T-cell (primary cell): ENCODE measurements around the gene SLC8A1. TPM values are rescaled to one million over a fixed set of nuclear protein-coding genes. Genes with fewer than 3 reads are reported as not detected.

Source experiments
- ATAC-seq, 4 experiments: fragments of 200-7000 bp in 3 of 4; fragments of 150-1000 bp in 1 of 4; cut with Tn5 transposase; replicated peaks in 1 of 4; 1 replicate in 3 of 4; 2 replicates in 1 of 4; pipeline ENCODE4 v1.10.0; 2021; ENCODE audit warnings: moderate library complexity in 3 of 4, mild to moderate bottlenecking in 2 of 4, moderate number of reproducible peaks in 1 of 4
- CTCF ChIA-PET, 2 donors: fragments of 300-600 bp; sonication (Branson Sonifier 250); formaldehyde crosslinking; loops; one replicate each; lab custom pipeline; 2022; ENCODE audit warnings: antibody characterized with exemption in 2 of 2; lab: Charles Lee
- POLR2A ChIA-PET, 2 donors: fragments of 300-600 bp; sonication (Branson Sonifier 250); formaldehyde crosslinking; loops; one replicate each; lab custom pipeline; 2022; ENCODE audit warnings: antibody characterized with exemption in 2 of 2; lab: Charles Lee
- DNase-seq, 35 experiments: peaks; one replicate each; pipeline versions ENCODE4 v3.0.0 to v3.0.0-alpha.2; 2013 to 2023
- H3K27ac ChIP-seq: one replicate; pipeline ENCODE4 v1.5.1; 2013; ENCODE audit warnings: low read length
- H3K27me3 ChIP-seq, 2 experiments: replicated peaks in 1 of 2; 1 replicate in 1 of 2; 2 replicates in 1 of 2; pipeline versions ENCODE4 v1.6.1 to v1.7.0; 2013; ENCODE audit warnings: low read length in 1 of 2, mixed read lengths in 1 of 2; ENCODE audit not compliant: control insufficient read depth in 2 of 2, insufficient read depth in 2 of 2; ENCODE audit errors: extremely low read depth in 1 of 2
- H3K36me3 ChIP-seq, 2 donors: 1 replicate in 1 of 2; 2 replicates in 1 of 2; pipeline versions ENCODE4 v1.6.1 to v1.7.0; 2013; ENCODE audit warnings: low read length in 1 of 2; ENCODE audit not compliant: control insufficient read depth in 2 of 2, insufficient read depth in 1 of 2; ENCODE audit errors: extremely low read depth in 1 of 2
- H3K4me1 ChIP-seq, 2 experiments: 1 replicate in 1 of 2; 2 replicates in 1 of 2; pipeline versions ENCODE4 v1.6.1 to v1.7.0; 2013; ENCODE audit warnings: low read length in 2 of 2, mixed read lengths in 1 of 2; ENCODE audit not compliant: insufficient read depth in 2 of 2, control insufficient read depth in 1 of 2; ENCODE audit errors: extremely low read depth in 1 of 2
- H3K4me3 ChIP-seq, 2 donors: 1 replicate in 1 of 2; 2 replicates in 1 of 2; pipeline versions ENCODE4 v1.5.1 to v1.7.0; 2013; ENCODE audit warnings: mild to moderate bottlenecking in 2 of 2, low read length in 1 of 2, moderate library complexity in 1 of 2; ENCODE audit not compliant: control insufficient read depth in 1 of 2; ENCODE audit errors: extremely low read depth in 1 of 2
- H3K9me3 ChIP-seq: 2 replicates; pipeline ENCODE4 v1.7.0; 2013
- H3K27ac Mint-ChIP-seq, 2 donors: one replicate each; pipeline ENCODE4 v1.8.0; 2020 to 2021; ENCODE audit warnings: mild to moderate bottlenecking in 2 of 2, mixed read lengths in 2 of 2
- H3K27me3 Mint-ChIP-seq, 2 donors: one replicate each; pipeline ENCODE4 v1.8.0; 2021 to 2022; ENCODE audit warnings: mixed read lengths in 2 of 2
- H3K36me3 Mint-ChIP-seq: one replicate; pipeline ENCODE4 v1.8.0; 2021; ENCODE audit warnings: mixed read lengths
- H3K4me1 Mint-ChIP-seq, 3 donors: one replicate each; pipeline ENCODE4 v1.8.0; 2020 to 2022; ENCODE audit warnings: mixed read lengths in 3 of 3, mild to moderate bottlenecking in 1 of 3
- H3K4me3 Mint-ChIP-seq, 3 donors: one replicate each; pipeline ENCODE4 v1.8.0; 2020 to 2022; ENCODE audit warnings: mild to moderate bottlenecking in 3 of 3, mixed read lengths in 3 of 3, moderate library complexity in 3 of 3
- H3K9me3 Mint-ChIP-seq, 3 donors: one replicate each; pipeline ENCODE4 v1.8.0; 2020 to 2022; ENCODE audit warnings: mixed read lengths in 3 of 3
- WGBS: methylation state at CpG from one replicate; pipeline ENCODE4 v1.1.5; 2013; ENCODE audit warnings: missing lambda C conversion rate; ENCODE audit not compliant: insufficient coverage; 5-methylcytosine and 5-hydroxymethylcytosine counted together
- total RNA-seq, 35 experiments: library from RNA in 6 of 35; stranded (reverse) in 6 of 35; fragments of 120-200 nt in 1 of 35; gene quantifications; one replicate each; pipeline versions ENCODE4 v1.2.1 to v1.2.4 and lab custom pipeline; 2013 to 2026

SLC8A1 gene
- total RNA-seq, 5 donors from 2014 or later (not counting 1 experiment from before 2014, with no cell fraction given), result 0.09 to 0.35 (median 0.13) TPM

DNA sequence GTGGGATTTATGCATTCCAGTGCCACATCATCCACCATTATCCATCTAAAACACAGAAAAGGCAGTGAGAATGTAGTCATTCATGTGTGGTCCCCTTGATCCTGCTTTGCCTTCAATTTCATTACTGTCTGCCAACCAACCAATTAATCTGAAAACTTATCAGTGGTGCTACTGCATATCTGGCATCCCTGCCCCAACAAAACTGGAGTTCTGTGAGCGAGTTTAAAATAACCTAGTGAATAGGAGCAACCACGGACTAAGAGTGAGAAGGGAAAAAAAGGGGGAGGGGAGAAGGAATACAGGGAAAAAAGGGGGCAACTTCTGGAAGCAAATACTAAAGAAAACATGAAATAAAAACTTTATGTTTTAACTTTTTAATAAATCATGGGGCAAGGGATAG is 42.2 kb downstream of the SLC8A1 start:
- H3K9me3 Mint-ChIP-seq, result no peaks in the 10 kb centered on the region
- H3K36me3 Mint-ChIP-seq, result no peaks in the 10 kb centered on the region
- no CpG with 5 or more reads among the region's 2 CpGs for WGBS
- H3K27me3 Mint-ChIP-seq, result no peaks in the 10 kb centered on the region
- H3K4me3 Mint-ChIP-seq, result no peak overlapping the region
- Histone ChIP-seq H3K27me3 (no peaks in the 10 kb centered on the region), H3K4me1 (no peaks in the 10 kb centered on the region), H3K9me3 (no peaks in the 10 kb centered on the region), H3K4me3 (no peak overlapping the region), H3K27ac (no peak overlapping the region), H3K36me3 (no peaks in the 10 kb centered on the region)
- ATAC-seq (no peak), DNase-seq (no peak)
- H3K27ac Mint-ChIP-seq, result no peak overlapping the region
- H3K4me1 Mint-ChIP-seq, result no peaks in the 10 kb centered on the region
- POLR2A ChIA-PET, result no interaction called here
- CTCF ChIA-PET, result no interaction called here

DNA sequence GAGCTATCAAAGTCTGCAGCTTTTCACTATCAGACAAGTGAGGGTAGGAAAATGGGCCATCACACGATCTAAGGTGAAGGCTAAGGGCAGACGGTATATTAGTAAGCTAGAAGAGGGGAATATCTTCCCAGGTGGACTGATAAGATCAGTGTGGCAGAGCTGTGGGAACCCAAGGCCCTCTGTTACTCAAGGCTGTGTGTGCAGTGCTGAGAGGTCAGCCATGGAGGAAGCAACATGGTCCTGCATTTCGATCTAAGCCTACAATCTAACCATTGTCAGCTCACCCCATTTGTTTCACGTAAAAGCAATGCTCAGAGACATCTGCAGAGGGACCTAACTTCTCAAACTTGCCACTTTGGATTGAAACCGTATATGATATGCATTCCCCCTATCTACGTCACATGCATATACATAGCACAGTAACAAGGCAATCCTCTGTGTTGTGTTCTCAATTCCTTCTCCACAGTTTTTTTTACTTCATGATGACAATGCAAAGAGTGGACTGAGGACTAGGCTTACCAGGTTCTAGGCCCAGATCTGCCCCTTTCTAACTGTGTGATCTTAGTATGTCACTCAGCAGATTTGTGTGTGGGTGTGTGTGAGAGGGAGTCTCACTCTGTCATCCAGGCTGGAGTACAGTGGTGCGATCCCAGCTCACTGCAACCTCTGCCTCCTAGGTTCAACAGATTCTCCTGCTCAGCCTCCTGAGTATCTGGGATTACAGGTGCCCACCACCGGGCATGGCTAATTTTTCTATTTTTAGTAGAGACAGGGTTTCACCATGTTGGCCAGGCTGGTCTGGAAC is 45.2 kb downstream of the SLC8A1 start:
- Mint-ChIP-seq H3K9me3 (peaks cover 0 to 4% (median 0%) of the 10 kb centered on the region in 3 donors), H3K4me1 (no peaks in the 10 kb centered on the region), H3K27me3 (no peaks in the 10 kb centered on the region), H3K36me3 (no peaks in the 10 kb centered on the region), H3K27ac (no peak overlapping the region), H3K4me3 (no peak overlapping the region)
- ChIA-PET CTCF (interaction anchor here in 1 of 2 donors (0.5 kb wide), 1 partner anchor 46 kb away, joined by 3 read pairs; no protein-coding TSS in a partner anchor), POLR2A (interaction anchor here in 1 of 2 donors (0.7 kb wide), 1 partner anchor 22 kb away, joined by 4 read pairs; no protein-coding TSS in a partner anchor)
- H3K4me3 ChIP-seq, result no peak overlapping the region
- H3K27me3 ChIP-seq, result no peaks in the 10 kb centered on the region
- no peaks in the 10 kb centered on the region for H3K4me1 ChIP-seq
- no peak for ATAC-seq
- H3K9me3 ChIP-seq, result no peaks in the 10 kb centered on the region
- WGBS, result 77% methylated on average over 6 of the region's 8 CpGs
- H3K27ac ChIP-seq, result no peak overlapping the region
- no peaks in the 10 kb centered on the region for H3K36me3 ChIP-seq
- DNase-seq, result no peak

DNA sequence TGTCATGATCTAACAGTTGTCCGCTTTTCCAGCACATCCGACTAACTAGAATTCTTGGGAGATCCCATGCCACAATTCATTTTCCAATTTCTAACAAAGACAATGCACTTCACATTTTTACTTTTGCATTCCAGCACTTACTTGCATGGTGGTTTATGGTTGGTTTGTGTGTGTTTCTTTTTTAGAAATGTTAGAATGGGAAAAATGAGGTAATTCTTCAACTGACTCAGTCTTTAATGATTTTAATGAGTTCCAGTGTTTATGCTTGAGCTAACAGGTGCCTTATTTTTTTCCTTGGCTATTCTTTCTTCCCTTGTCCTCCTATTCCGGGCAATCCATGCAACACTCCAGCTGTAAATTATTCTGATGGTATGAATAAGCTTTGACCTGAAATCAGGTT is 46.4 kb downstream of the SLC8A1 start:
- Histone ChIP-seq H3K4me1 (no peaks in the 10 kb centered on the region), H3K4me3 (no peak overlapping the region), H3K9me3 (no peaks in the 10 kb centered on the region), H3K27ac (no peak overlapping the region), H3K36me3 (no peaks in the 10 kb centered on the region), H3K27me3 (no peaks in the 10 kb centered on the region)
- no peak for DNase-seq
- Mint-ChIP-seq H3K27ac (no peak overlapping the region), H3K9me3 (peaks cover 0 to 4% (median 0%) of the 10 kb centered on the region in 3 donors), H3K27me3 (no peaks in the 10 kb centered on the region), H3K4me1 (no peaks in the 10 kb centered on the region), H3K36me3 (no peaks in the 10 kb centered on the region), H3K4me3 (no peak overlapping the region)
- ATAC-seq, result no peak
- ChIA-PET POLR2A (no interaction called here), CTCF (no interaction called here)
- WGBS, result no CpG with 5 or more reads among the region's 3 CpGs

DNA sequence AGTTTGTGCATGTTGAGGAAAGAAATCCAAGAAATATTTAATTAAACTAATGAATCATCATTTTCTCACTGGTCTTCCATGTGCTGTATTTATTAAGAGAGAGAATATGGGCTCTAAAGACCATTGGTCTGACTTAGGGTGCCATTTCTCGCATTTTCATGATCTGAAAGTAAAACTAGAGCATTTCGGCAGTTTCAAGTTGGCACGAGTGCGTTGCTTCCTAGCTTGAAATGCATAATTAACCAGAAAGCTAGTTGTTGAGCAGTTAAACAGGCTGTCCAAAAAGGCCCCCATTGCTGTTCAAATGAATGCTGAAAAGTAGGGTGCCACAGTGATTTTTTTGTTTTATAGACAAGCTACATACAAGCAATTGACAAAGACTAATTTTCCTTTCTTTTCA is 47.4 kb downstream of the SLC8A1 start:
- no peaks in the 10 kb centered on the region for H3K36me3 ChIP-seq
- Mint-ChIP-seq H3K4me1 (no peaks in the 10 kb centered on the region), H3K27ac (no peak overlapping the region), H3K9me3 (peaks cover 0 to 4% (median 0%) of the 10 kb centered on the region in 3 donors), H3K27me3 (no peaks in the 10 kb centered on the region), H3K4me3 (no peak overlapping the region), H3K36me3 (no peaks in the 10 kb centered on the region)
- no peak overlapping the region for H3K27ac ChIP-seq
- ChIA-PET POLR2A (no interaction called here), CTCF (no interaction called here)
- no peak overlapping the region for H3K4me3 ChIP-seq
- no peaks in the 10 kb centered on the region for H3K9me3 ChIP-seq
- DNase-seq, result no peak
- ATAC-seq, result no peak
- WGBS, result 92% methylated on average over 4 of the region's 4 CpGs
- H3K4me1 ChIP-seq, result no peaks in the 10 kb centered on the region
- no peaks in the 10 kb centered on the region for H3K27me3 ChIP-seq

DNA sequence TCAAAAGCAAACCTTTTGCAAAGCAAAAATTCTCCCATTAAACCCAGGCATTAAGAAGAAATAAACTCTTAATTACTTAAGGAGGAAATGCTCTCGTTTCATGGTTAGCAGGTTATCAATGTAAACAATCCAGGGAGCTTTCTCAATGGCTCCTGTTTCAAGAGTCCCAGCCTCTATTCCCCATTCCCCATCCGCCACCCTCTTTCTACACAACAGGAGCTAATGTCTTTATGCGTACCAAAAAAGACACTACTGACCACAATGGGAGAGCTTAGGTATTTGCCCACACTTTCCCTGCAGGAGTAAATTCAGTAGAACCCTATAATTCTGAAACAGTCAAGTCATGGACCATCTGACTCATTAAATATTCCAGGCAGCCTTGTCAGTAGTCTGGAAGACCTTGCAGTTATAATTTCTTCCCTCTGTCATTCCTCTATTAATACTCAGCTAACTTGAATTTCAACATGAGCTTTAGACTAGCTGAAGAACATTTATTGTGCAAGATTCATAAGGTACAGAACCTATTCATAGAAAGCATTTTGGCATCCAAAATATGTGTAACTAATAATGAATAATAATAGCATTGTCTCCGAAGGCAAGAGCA is 48.6 kb downstream of the SLC8A1 start:
- CTCF ChIA-PET, result no interaction called here
- no peak overlapping the region for H3K4me3 Mint-ChIP-seq
- peaks cover 0 to 4% (median 0%) of the 10 kb centered on the region in 3 donors for H3K9me3 Mint-ChIP-seq
- H3K27me3 Mint-ChIP-seq, result no peaks in the 10 kb centered on the region
- Histone ChIP-seq H3K27ac (no peak overlapping the region), H3K4me1 (no peaks in the 10 kb centered on the region), H3K4me3 (no peak overlapping the region), H3K36me3 (no peaks in the 10 kb centered on the region), H3K9me3 (no peaks in the 10 kb centered on the region), H3K27me3 (no peaks in the 10 kb centered on the region)
- DNase-seq (no peak), ATAC-seq (no peak)
- H3K36me3 Mint-ChIP-seq, result no peaks in the 10 kb centered on the region
- no peaks in the 10 kb centered on the region for H3K4me1 Mint-ChIP-seq
- 92% methylated on average over 2 of the region's 4 CpGs for WGBS
- no peak overlapping the region for H3K27ac Mint-ChIP-seq
- POLR2A ChIA-PET, result no interaction called here

DNA sequence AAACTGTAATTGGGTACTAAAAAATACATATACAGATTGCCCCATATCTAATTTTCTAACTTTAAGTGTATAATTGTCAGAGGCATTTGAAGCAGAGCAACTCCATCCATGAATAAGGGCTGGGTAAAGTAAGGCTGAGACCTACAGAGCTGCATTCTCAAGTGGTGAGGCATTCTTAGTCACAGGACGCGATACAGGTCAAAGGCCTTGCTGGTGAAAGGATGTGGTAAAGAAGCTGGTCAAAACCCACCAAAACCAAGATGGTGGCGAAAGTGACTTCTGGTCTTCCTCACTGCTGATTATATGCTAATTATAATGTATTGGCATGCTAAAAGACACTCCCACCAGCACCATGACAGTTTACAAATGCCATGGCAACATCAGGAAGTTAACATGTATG is 50.0 kb downstream of the SLC8A1 start:
- no peaks in the 10 kb centered on the region for H3K4me1 Mint-ChIP-seq
- ATAC-seq (no peak), DNase-seq (no peak)
- no peak overlapping the region for H3K27ac Mint-ChIP-seq
- no peaks in the 10 kb centered on the region for H3K27me3 Mint-ChIP-seq
- Histone ChIP-seq H3K27ac (no peak overlapping the region), H3K4me1 (no peaks in the 10 kb centered on the region), H3K4me3 (no peak overlapping the region), H3K36me3 (no peaks in the 10 kb centered on the region), H3K9me3 (no peaks in the 10 kb centered on the region), H3K27me3 (no peaks in the 10 kb centered on the region)
- no CpG with 5 or more reads among the region's 3 CpGs for WGBS
- POLR2A ChIA-PET, result no interaction called here
- H3K36me3 Mint-ChIP-seq, result no peaks in the 10 kb centered on the region
- no peak overlapping the region for H3K4me3 Mint-ChIP-seq
- H3K9me3 Mint-ChIP-seq, result peaks cover 0 to 4% (median 0%) of the 10 kb centered on the region in 3 donors
- CTCF ChIA-PET, result interaction anchor here in 1 of 2 donors (0.6 kb wide), 1 partner anchor 97 kb away, joined by 3 read pairs; no protein-coding TSS in a partner anchor
